Left hindlimb (tissue), 1 donor: Measurements from ENCODE around the gene LRRC17.

Experiments used
- DNase-seq: peaks from one replicate; pipeline ENCODE4 v3.0.0-alpha.2; 2018

LRRC17 gene

DNA sequence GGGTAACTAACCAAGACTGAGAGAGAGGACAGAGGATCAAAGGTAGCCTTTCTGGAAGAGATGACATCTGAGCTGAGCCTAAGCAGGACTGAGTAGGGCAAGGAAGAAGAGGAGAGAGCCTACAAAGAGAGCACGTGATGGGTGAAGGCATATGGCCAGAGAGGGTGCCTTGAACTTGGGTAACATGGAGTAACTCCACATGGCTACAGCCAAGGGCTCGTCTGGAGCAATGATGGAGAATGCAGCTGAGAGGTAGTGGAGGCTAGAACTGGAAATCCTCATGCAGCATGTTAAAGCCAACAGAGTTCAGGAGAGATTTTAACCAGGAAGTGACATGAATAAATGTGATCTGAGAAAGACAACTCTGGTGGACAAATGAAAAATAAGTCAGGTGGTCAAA, 77.8 kb downstream of the LRRC17 start:
- no peak for DNase-seq

DNA sequence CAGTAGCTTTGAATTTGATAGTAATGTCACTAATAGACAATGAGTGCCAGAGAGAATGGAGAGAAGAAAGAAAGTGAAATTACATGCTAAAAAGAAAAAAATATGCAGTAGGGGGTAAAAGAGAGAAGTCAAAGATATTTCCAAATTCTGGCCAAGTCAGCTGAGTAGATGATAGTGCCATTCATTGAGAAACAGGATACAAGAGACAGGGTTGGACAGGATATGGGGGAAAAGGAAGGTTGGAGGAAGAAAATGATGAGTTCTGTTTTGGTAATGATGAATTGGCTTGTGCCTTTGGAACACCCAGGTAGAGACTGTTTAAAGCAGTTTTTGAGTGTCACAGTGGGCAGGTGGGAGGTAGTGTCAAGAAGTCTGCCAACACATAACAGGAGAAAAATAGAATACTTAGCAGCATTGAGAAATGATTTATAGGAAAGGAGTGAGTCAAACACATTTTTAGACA, 78.3 kb downstream of the LRRC17 start:
- DNase-seq = no peak

DNA sequence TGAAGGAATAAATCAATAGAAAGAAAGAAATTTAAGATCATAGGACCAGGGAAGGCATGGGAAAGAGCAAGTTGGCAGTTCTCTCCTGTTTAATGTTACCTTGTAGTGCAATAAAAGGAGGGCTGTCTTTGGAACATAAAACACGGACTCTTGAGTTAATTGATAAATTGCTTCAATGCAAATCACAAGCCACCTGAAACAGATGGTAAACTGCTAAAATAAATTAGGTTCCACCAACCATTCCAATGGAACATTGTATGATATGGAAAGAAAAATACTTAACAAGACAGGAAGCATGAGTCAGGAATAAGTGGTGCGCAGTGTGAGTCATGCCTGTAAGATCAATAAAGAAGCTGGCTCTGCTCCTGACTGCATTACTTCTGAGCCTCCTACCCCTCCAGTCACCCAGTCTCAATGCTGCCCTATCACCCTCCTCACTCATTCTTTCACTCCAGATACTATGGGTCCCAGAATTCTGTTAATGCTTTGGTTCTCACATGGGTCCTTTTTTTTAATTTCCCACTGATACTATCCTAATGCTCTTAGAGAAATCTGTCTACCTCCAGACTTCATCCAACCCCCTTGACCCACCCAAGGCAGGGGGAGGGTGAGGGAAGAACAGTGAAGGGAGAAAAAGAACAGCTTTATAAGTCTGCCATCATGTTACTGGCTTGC, 78.9 kb downstream of the LRRC17 start:
- peak; percentile 42 for DNase-seq

DNA sequence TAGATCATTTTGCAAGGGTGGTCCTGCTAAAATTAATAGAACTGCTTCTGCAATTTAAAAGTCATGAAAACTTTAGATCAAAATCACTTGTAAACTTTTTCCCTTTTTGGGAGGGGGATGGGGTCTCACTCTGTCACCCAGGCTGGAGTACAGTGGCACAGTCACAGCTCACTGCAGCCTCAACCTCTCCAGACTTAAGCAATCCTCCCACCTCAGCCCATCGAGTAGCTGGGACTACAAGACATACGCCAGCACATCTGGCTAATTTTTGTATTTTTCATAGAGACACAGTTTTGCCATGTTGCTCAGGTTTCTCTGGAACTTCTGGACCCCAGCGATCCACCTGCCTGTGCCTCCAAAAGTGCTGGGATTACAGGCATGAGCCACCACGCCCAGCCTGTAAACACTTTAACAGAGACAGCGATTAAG, 79.7 kb downstream of the LRRC17 start:
- no peak for DNase-seq

DNA sequence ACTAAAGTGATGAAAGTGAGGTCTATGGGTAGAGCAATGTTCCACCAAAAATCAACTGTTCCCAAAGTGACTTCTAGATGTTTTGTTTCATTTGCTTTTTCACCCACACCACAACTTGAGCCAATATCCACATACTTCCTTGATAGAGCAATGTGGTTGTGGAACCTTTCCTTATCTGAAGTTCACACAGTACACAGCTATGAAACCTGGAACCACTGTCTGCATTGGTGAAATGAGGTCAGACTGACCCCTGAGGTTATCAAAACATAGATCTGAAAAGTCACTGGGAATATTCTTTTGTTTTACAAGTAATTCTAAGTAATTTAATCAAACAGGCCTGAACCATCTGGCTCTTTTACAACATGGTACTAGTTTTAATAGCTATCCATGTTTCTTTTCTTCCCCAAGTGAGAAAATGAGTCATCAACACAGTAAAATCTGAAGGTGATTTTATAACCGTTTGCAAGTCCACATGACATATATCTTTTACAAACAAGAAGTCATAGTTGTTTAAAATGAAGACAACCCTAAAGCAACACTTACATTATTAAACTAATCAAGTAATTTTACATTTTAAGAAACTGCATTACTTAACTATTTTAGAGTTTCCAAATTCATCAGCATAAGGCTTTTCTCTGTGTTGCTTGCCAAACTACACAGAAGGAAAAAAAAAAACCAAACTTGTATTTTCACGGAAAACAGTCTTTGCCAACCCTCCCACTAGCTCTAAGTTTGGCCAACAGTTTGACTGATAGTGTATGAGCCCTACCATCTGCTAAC, 80.3 kb downstream of the LRRC17 start:
- no peak for DNase-seq

DNA sequence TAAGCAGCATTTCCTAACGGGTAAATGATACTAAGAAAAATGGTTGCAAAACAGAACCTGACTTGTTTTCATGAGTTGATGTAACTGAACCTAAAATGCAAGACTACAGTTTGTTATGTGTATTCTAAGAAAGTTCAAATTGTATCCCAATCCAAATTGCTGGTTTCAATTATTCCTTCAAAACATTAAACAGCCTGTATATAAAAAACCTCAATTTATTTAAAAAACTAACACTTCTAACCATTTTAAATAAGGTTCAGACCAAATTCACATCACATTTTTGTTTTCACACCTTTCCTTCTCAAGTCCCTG, 80.9 kb downstream of the LRRC17 start:
- no peak for DNase-seq

DNA sequence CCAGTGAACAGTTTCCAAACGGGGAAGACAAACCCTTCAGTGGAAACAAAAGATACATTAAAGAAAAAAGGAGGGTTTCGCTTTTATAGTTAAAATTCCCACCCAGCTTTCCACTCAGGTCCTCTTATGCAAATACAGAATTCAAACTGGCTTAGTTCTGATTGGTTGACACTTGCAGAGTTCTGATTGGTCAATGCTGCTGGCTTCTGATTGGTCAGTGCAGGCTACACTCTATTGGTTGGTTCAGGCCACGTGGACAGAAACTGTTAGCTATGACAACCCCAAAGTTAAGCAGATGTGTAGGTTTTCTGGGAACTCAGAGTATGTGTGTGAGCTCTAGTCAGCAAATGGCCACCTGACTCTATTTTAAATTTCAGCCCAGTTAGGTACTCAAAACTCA, 81.8 kb downstream of the LRRC17 start:
- no peak for DNase-seq
